ENCODE results near the gene FAM177A1. TPM values are rescaled to one million over a fixed set of nuclear protein-coding genes. Genes with fewer than 3 reads are reported as not detected.

FAM177A1 gene
- total and polyA plus RNA-seq, 2 of the 13 experiments (the other 11 are each of a cell fraction or from before 2014, with no cell fraction given): 72.9 to 119 TPM

- TF ChIP-seq AKNA (CRISPR knock-in tag; IDR thresholded peaks at IDR 0.05; ENCODE audit: borderline replicate concordance) (peak; percentile 6), ZNF225 (CRISPR knock-in tag; IDR thresholded peaks at IDR 0.05) (peak; percentile 45; the same call in 1 of the 2 replicates), SALL2 (CRISPR knock-in tag; IDR thresholded peaks at IDR 0.05) (no peak), NFIB (CRISPR knock-in tag; IDR thresholded peaks at IDR 0.05; ENCODE audit: borderline replicate concordance) (peak; percentile 68; the same call in 1 of the 2 replicates), ZNF274 (CRISPR knock-in tag; IDR thresholded peaks at IDR 0.05) (no peak), SRSF1 (optimal IDR thresholded peaks at IDR 0.05; ENCODE audit: low read depth, low read length) (no peak), ZNF674 (CRISPR knock-in tag; IDR thresholded peaks at IDR 0.05; ENCODE audit: low read depth) (0 out of 2 replicates have a peak, but pooled peaks have one; percentile 8), ZNF33B (CRISPR knock-in tag; IDR thresholded peaks at IDR 0.05) (0 out of 2 replicates have a peak, but pooled peaks have one; percentile 81), ZNF383 (CRISPR knock-in tag; IDR thresholded peaks at IDR 0.05; ENCODE audit: borderline replicate concordance) (peak; percentile 9; the same call in 1 of the 2 replicates), ZNF256 (CRISPR knock-in tag; conservative IDR thresholded peaks at IDR 0.05) (no peak; the same call in 1 of the 2 replicates), ZBTB40 (IDR thresholded peaks at IDR 0.05) (no peak), ZBTB40 (CRISPR knock-in tag; IDR thresholded peaks at IDR 0.05) (0 out of 2 replicates have a peak, but pooled peaks have one; percentile 28), ZNF891 (CRISPR knock-in tag; IDR thresholded peaks at IDR 0.05) (0 out of 2 replicates have a peak, but pooled peaks have one; percentile 61), ZNF549 (CRISPR knock-in tag; IDR thresholded peaks at IDR 0.05) (peak; percentile 70; the same call in 1 of the 2 replicates), TARDBP (CRISPR knock-in tag; IDR thresholded peaks at IDR 0.05) (peak; percentile 2; the same call in 1 of the 2 replicates)
These were observed 75.2 kb downstream of the FAM177A1 start (continued) for GRCh38 chr14:35121026-35121886.
